GM19035 (cell line): Measurements from ENCODE around the gene ABHD16A.
"Not testable (repeated sequence)": the region's sequence is repeated elsewhere in the genome, so short reads cannot be mapped to it uniquely, and the experiment has no call there.

Experiments used
- ATAC-seq: cut with Tn5 transposase; IDR thresholded peaks from one replicate; pipeline ENCODE4 v1.9.1; 2021; ENCODE audit not compliant: unreplicated experiment

ABHD16A gene

DNA sequence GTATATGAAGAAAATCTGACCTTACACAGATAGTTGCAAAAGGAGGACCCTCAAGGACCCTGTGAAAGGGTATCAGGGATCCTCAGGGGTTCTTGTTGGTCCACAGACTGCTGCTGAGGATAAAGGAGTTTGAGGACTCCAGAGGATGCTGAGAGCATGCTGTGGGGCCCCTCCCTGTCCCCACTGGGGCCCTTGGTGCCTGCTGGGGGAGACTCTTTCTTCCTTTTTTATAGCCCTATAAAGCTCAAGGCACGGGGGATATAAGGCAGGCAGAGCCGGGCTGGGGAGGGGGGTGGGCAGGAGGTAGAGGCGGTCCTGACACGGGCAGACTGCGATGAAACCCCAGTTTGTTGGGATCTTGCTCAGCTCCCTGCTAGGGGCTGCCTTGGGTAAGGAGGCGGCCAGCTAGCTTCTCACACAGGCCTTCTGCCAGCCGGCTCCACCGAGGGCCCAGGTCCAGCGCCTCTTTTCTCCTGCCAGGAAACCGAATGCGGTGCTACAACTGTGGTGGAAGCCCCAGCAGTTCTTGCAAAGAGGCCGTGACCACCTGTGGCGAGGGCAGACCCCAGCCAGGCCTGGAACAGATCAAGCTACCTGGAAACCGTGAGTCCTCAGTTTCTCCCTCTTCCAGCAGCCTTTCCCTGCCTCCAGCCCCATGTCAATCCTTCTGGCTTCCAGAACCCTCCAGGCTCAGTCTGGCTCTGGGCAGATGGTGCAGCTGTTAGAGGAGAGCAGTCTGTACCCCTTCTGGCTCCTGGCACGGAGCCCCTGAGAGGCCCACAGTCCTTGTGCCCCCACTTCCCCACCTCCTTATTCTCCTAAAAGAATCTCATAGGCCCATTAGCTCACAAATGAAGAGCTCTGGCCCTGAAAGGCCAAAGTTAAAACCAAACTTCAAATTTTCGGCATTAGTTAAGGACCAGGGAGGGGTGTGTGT, 12.2 kb upstream of the ABHD16A start, which contains the start of gene LY6G6D:
Gene LY6G6D (plus strand): TSS at position 327 of the 937 bp plus-strand sequence. CDS start 8 bp downstream, at position 335.
- no peak for ATAC-seq

DNA sequence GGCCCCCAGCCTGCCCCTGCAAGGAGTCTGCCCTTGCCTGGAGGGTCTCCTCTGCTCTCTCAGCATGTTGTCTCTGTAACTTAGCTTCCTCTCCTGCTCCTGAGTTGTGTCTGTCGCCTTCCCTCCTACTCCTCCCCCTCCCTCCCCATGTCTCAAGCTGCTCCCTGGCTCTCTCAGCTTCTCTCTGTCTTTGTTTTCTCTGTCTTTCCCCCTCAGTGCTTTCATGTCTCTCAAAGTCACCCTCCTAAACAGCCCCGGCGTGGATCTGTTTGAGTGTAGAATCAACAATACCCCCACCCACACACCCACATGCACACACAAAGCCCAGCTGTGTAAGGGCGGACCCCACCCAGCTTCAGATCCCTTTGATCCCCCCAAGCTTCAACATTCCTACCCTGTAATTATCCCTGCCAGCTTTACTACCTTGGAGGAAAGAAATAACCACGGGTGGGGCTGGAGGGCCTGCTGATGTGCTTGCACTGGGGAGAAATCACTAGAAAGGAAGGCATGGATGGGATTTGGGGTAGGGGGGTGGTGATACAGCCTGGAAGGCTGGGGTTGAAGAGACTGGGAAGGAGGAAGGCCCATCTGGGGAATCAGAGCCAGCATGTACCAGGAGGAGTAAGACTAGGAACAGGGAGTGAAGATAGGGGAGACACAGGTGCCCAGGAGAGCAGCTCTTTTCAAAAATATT, 11.0 kb upstream of the ABHD16A start:
- ATAC-seq = no peak

GRCh38 chr6:31713465-31713864, 10.3 kb upstream of the ABHD16A start:
- no peak for ATAC-seq

DNA sequence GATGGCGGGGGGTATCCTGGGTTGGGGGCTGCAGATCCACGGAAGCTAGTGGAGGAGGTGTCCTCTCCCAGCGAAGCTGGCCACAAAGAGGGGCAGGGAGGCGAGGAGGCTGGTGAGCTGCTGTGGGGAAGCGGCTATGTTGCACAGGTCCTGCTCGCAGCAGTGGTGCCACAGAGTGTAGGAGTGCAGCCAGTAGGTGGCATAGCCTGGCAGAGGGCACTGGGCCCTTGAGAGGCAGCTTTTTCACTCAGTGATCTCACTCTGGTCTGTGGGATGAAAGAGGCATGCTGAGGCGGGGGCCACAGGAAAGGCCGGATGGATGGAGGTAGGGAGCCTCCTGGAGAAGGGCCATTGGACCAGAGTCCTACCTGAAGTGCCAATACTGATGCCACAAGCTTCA, 9.2 kb upstream of the ABHD16A start:
- ATAC-seq = no peak

DNA sequence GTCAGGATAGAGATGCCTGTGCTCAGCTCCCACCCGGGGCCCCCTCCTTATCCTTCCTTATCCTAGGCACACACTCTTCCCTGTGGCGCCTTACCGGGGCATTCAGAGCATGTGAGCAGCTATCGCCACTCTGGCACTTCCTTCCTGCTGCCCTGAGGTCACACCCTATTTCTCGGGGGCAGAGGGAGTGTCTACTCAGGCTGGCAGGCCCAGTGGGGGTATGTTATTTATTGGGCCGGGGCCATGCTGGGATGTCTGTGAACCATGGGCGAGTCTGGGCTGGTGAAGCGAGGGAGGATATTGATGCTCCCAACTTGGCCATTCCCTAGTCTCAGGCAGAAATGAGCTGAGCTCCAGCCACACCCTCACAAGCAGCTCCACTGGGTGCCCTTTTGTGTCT, 8.1 kb upstream of the ABHD16A start:
- no peak for ATAC-seq

DNA sequence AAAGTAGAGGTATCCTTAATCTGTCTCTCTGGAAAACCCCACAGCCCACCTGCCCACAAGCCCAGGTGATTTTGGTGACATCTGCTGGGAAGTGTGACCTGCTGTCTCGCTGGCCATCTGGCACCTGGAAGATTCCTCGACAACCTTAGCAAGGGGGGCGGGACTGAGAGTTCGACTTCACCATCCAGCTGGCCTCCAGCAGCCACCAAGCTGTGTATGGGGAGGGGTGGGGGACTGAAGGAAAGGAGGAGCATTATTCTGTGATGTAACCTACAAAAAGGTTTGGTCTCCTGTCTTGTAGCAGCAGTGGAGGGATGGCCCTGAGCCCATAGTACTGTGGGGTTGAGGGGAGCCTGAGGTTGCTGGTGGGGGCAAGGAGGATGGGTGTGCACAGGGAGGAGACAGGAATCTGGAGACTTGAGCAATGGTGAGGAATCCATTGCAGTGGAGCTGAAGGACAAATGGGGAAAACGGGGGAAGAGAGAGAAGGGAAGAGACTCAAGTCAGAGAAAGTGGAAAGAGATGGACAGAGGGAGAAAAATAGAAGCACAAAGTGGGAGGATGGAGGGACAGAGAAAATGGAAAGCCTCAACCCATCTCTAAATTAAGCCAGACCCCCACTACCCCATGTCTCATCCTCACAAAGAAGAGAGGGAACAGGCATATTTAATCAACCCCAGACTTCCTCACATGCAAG, 7.5 kb upstream of the ABHD16A start:
- ATAC-seq = no peak

DNA sequence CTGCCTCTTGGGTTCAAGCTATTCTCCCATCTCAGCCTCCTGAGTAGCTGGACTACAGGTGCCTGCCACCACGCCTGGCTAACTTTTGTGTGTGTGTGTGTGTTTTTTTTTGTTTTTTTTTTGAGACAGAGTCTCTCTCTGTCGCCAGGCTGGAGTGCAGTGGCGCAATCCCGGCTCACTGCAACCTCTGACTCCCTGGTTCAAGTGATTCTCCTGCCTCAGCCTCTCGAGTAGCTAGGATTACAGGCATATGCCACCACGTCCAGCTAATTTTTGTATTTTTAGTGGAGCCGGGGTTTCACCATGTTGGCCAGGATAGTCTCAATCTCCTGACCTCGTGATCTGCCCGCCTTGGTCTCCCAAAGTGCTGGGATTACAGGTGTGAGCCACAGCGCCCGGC, 6.0 kb upstream of the ABHD16A start:
- not testable (repeated sequence) for ATAC-seq

- no peak for ATAC-seq
Observed at GRCh38 chr6:31708224-31708623, 5.1 kb upstream of the ABHD16A start.

- ATAC-seq = no peak
Observed at GRCh38 chr6:31707701-31708100, 4.6 kb upstream of the ABHD16A start.

DNA sequence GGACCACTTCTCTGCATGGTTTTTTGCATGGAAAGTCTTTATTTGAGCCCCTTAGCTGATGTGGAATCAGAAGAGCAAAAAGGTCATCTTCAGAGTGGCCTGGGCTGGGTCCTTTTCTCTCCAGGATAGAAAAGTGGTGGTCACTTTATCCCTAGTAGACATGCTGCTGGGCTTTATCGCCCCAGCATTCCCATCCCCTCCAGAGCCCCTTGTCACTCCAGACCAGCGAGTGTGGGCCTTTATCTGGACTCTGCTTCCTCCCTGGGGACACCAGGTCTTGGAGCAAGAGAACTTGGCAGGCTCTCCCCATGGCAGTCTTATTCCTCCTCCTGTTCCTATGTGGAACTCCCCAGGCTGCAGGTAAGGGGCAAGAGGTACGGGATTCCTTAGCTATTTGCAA, 3.5 kb upstream of the ABHD16A start, which contains the start of gene LY6G6F:
Gene LY6G6F (plus strand): TSS at position 268 of the 400 bp plus-strand sequence. CDS start 41 bp downstream, at position 309.
- no peak for ATAC-seq

DNA sequence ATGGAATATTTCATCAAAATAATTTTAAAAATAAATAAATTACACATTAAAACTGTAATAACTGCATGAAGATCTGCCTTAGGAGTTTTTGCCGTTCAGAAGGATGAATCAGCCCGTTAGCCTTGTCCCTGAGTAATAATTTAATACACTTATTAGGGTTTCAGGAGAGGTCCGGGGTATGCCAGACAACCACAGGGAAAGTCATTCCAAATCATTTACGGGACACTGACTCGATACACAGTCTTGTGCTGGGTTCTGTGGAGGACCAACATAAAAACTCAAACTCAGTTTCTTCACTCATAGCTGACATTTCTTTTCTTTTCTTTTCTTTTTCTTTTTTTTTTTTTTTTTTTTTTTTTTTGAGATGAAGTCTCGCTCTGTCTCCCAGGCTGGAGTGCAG, 2.8 kb upstream of the ABHD16A start:
- ATAC-seq = no peak

- ATAC-seq = no peak
Observed at GRCh38 chr6:31702405-31702818, 712 bp downstream of the ABHD16A start.

GRCh38 chr6:31701666-31702404, 1.3 kb downstream of the ABHD16A start:
- no peak for ATAC-seq

GRCh38 chr6:31700740-31701401, 2.3 kb downstream of the ABHD16A start:
- no peak for ATAC-seq

- ATAC-seq = no peak
Observed at GRCh38 chr6:31697555-31697954, 5.6 kb downstream of the ABHD16A start.

GRCh38 chr6:31693535-31693934, 9.6 kb downstream of the ABHD16A start:
- ATAC-seq = no peak

DNA sequence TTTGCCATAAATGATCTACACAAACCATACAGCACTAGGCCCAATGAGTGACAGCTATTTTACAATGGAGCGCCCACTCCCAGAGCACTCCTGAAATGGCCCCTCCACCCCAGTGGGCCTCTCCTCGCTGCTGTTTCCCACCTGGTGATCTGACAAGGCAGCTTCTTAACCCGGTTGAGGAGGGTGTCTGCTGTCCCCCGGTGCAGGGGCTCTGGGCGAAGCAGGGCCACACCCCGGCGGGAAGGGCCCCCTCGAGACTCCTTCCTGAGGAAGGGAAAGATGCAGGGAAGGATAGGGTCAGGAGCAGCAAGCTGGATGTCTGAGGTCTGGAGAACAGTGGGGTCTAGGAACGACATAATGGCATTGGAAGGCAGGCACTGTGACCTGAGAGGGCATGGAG, 10.2 kb downstream of the ABHD16A start:
- no peak for ATAC-seq

DNA sequence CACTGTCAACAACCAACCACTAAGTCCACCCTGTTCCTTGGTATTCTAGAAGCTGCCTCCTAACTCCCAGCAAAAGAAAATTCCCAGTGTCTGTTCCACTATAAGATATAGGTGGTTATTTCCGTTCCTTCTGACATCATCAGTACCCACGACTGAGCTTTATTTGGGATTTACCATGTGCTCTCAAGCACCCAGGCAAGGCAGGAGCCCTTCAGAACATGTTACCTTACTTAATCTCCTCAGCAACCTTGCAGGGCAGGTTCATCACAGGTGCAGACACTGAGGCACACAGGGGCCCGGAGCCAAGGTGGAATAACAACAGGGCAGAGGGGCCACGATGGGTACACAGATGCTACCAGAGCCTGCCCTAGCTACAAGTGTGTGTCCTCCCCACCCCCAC, 10.8 kb downstream of the ABHD16A start:
- no peak for ATAC-seq

DNA sequence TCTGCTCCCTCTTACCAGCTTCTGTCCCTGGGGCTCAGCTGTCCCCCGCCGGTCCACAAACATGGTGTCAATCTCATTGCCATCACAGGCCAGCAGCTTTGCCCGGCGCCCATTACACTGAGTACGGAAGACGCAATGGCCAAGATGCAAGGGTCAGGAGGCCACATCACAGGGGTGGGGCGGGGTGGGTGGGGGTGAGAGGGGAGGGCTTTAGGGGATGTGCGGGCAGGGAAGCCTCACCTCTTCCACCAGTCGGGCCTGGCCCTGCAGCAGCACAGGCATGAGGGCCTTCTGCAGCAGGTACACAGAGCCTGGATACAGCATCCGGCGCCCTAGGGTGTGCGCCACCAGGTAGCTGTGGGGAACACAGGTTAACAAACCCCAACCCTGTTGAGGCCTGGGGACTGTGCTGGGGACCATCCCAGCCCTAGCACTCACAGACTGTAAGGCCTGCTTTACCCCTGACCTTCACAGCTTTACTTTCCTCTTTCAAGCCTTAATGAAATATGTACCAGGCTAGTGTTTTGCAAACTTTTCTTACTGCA, 11.5 kb downstream of the ABHD16A start:
- no peak for ATAC-seq

GRCh38 chr6:31691078-31691463, 12.1 kb downstream of the ABHD16A start:
- no peak for ATAC-seq
